ENCODE data around the gene DMKN.

Gene DMKN, protein sequence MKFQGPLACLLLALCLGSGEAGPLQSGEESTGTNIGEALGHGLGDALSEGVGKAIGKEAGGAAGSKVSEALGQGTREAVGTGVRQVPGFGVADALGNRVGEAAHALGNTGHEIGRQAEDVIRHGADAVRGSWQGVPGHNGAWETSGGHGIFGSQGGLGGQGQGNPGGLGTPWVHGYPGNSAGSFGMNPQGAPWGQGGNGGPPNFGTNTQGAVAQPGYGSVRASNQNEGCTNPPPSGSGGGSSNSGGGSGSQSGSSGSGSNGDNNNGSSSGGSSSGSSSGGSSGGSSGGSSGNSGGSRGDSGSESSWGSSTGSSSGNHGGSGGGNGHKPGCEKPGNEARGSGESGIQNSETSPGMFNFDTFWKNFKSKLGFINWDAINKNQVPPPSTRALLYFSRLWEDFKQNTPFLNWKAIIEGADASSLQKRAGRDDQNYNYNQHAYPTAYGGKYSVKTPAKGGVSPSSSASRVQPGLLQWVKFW
- 0.44 to 0.86 (median 0.77) reads per million in 3 donors for total RNA-seq

GRCh38 chr19:35513628-35514281 is at the start of gene DMKN:
TSS of gene DMKN (minus strand) at chr19:35513649. CDS start at chr19:35513475, 174 bp downstream.
- Histone ChIP-seq H3K4me1 (ENCODE audit: control insufficient read depth, insufficient read depth, low read length, poor library complexity, severe bottlenecking) (peaks cover 16% of the 10 kb centered on the region), H3K4me3 (ENCODE audit: insufficient read depth, low read depth, low read length, poor library complexity, severe bottlenecking) (no peak within 1 kb of the TSS), H3K27ac (ENCODE audit: insufficient read depth, low read length, poor library complexity, severe bottlenecking) (no peak within 1 kb of the TSS), H3K27me3 (replicated peaks; ENCODE audit: control insufficient read depth, insufficient read depth, low read length, poor library complexity, severe bottlenecking) (no peaks in the 10 kb centered on the region), H3K9me3 (ENCODE audit: control insufficient read depth, low read length) (no peaks in the 10 kb centered on the region), H3K36me3 (ENCODE audit: control insufficient read depth, insufficient read depth, low read length) (no peaks in the 10 kb centered on the region)
- no peak for DNase-seq

DNA sequence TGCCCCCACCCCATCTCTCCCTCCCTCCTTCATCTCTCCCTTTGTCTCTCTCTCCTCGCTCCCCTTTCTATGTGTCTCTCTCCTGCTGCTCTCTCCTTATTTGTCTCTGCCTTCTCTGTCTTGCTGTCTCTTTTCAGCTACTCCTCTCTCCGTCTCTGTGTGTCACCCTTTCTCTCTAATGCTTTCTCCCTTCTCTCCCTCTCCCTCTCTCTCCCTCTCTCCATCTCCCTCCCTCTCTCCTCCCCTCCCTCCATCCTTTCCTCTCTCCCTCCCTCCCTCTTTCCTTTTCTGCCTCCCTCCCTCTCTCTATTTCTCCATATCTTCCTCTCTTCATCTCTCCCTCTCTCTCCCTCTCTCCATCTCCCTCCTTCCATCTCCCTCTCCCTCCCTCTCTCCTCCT is 49.3 kb upstream of the DMKN start:
- no peaks in the 10 kb centered on the region for H3K36me3 ChIP-seq (ENCODE audit: control insufficient read depth, insufficient read depth, low read length)
- H3K4me3 ChIP-seq (ENCODE audit: insufficient read depth, low read depth, low read length, poor library complexity, severe bottlenecking) = no peak overlapping the region
- no peak overlapping the region for H3K27ac ChIP-seq (ENCODE audit: insufficient read depth, low read length, poor library complexity, severe bottlenecking)
- H3K9me3 ChIP-seq (ENCODE audit: control insufficient read depth, low read length) = no peaks in the 10 kb centered on the region
- H3K27me3 ChIP-seq (replicated peaks; ENCODE audit: control insufficient read depth, insufficient read depth, low read length, poor library complexity, severe bottlenecking) = peaks cover 10% of the 10 kb centered on the region
- no peak for DNase-seq
- H3K4me1 ChIP-seq (ENCODE audit: control insufficient read depth, insufficient read depth, low read length, poor library complexity, severe bottlenecking) = peaks cover 8% of the 10 kb centered on the region

DNA sequence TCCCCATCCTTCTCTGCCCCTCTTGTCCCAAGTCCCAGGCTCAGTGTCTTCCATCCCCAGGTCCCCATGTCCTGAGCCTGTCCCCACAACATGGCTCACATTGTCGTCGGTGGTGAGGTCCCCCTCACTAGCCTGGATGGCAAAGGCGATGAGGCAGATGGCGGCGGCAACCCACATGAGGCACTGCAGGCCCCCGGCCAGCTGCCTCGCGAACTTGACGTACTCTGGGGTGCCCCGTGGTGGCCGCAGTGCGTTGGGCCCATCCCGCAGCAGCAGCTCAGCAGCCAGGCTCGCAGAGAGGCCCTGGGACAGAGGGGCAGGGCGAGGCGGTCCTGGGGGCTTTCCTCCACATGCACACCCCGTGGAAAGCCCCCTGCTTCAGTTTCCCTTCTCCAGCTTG is 48.9 kb upstream of the DMKN start:
- H3K4me3 ChIP-seq (ENCODE audit: insufficient read depth, low read depth, low read length, poor library complexity, severe bottlenecking) = no peak overlapping the region
- H3K27me3 ChIP-seq (replicated peaks; ENCODE audit: control insufficient read depth, insufficient read depth, low read length, poor library complexity, severe bottlenecking) = peaks cover 10% of the 10 kb centered on the region
- H3K9me3 ChIP-seq (ENCODE audit: control insufficient read depth, low read length) = no peaks in the 10 kb centered on the region
- peaks cover 8% of the 10 kb centered on the region for H3K4me1 ChIP-seq (ENCODE audit: control insufficient read depth, insufficient read depth, low read length, poor library complexity, severe bottlenecking)
- no peaks in the 10 kb centered on the region for H3K36me3 ChIP-seq (ENCODE audit: control insufficient read depth, insufficient read depth, low read length)
- no peak for DNase-seq
- no peak overlapping the region for H3K27ac ChIP-seq (ENCODE audit: insufficient read depth, low read length, poor library complexity, severe bottlenecking)

- Histone ChIP-seq H3K9me3 (ENCODE audit: control insufficient read depth, low read length) (no peaks in the 10 kb centered on the region), H3K4me3 (ENCODE audit: insufficient read depth, low read depth, low read length, poor library complexity, severe bottlenecking) (no peak overlapping the region), H3K27me3 (replicated peaks; ENCODE audit: control insufficient read depth, insufficient read depth, low read length, poor library complexity, severe bottlenecking) (peaks cover 10% of the 10 kb centered on the region), H3K27ac (ENCODE audit: insufficient read depth, low read length, poor library complexity, severe bottlenecking) (no peak overlapping the region), H3K4me1 (ENCODE audit: control insufficient read depth, insufficient read depth, low read length, poor library complexity, severe bottlenecking) (peaks cover 8% of the 10 kb centered on the region), H3K36me3 (ENCODE audit: control insufficient read depth, insufficient read depth, low read length) (no peaks in the 10 kb centered on the region)
- DNase-seq = no peak
Measured at GRCh38 chr19:35561436-35561835, 48.0 kb upstream of the DMKN start.

DNA sequence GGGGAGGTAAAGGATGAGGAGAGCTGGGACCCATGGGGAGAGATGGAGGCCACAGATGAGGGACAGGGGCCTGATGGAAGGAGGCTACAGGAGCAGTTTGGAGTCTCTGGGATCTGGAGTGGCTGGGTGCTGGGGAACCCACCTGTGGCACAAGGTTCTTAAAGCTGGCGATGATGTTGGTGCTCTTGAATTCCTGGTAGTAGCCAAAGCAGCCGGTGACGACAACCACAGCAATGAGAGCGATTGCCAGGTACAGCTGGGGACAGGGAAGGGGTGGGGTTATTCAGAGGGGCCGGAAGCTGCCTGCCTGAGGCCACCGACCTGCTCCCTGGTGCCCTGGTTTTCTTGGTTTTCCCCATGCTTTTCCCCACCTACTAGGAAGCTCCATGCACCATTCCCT is 47.2 kb upstream of the DMKN start:
- Histone ChIP-seq H3K4me1 (ENCODE audit: control insufficient read depth, insufficient read depth, low read length, poor library complexity, severe bottlenecking) (peaks cover 8% of the 10 kb centered on the region), H3K36me3 (ENCODE audit: control insufficient read depth, insufficient read depth, low read length) (no peaks in the 10 kb centered on the region), H3K9me3 (ENCODE audit: control insufficient read depth, low read length) (no peaks in the 10 kb centered on the region), H3K27ac (ENCODE audit: insufficient read depth, low read length, poor library complexity, severe bottlenecking) (no peak overlapping the region), H3K27me3 (replicated peaks; ENCODE audit: control insufficient read depth, insufficient read depth, low read length, poor library complexity, severe bottlenecking) (peaks cover 10% of the 10 kb centered on the region), H3K4me3 (ENCODE audit: insufficient read depth, low read depth, low read length, poor library complexity, severe bottlenecking) (no peak overlapping the region)
- no peak for DNase-seq

DNA sequence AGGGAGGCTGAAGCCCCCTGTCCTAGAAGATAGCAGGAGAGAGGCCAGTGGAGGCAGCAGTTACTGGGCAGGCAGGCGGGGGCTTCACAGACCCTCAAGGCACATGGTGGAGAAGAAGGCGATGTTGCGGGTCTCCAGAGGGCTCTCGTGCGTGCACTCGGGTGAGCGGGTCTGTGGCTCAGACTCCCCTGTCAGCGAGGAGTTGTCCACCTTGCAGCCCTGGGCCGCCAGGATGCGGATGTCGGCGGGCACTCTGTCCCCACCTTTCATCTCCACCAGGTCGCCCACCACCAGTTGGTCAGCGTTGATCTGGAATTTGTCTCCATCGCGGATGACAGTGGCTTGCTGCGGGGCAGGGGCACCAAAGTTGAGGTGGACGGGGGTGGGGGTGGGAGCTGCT is 46.8 kb upstream of the DMKN start:
- Histone ChIP-seq H3K4me1 (ENCODE audit: control insufficient read depth, insufficient read depth, low read length, poor library complexity, severe bottlenecking) (peaks cover 8% of the 10 kb centered on the region), H3K9me3 (ENCODE audit: control insufficient read depth, low read length) (no peaks in the 10 kb centered on the region), H3K4me3 (ENCODE audit: insufficient read depth, low read depth, low read length, poor library complexity, severe bottlenecking) (no peak overlapping the region), H3K36me3 (ENCODE audit: control insufficient read depth, insufficient read depth, low read length) (no peaks in the 10 kb centered on the region), H3K27ac (ENCODE audit: insufficient read depth, low read length, poor library complexity, severe bottlenecking) (no peak overlapping the region), H3K27me3 (replicated peaks; ENCODE audit: control insufficient read depth, insufficient read depth, low read length, poor library complexity, severe bottlenecking) (peaks cover 10% of the 10 kb centered on the region)
- DNase-seq = no peak

DNA sequence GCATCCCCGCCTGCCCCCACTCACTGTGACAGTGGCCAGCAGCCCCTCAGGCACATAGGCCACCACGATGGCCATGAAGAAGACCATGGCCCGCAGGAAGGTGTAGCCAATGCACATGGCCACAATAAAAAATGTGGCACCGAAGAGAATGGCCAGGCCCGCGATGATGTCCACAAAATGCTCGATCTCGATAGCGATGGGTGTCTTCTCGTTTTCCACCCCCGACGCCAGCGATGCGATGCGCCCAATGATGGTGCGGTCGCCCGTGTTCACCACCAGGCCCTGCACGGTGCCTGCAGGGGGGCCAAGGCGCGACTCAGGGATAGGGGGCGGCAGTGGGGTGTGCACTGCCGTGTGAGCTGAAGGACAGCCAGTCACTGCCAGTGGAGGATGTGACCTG is 46.3 kb upstream of the DMKN start:
- no peaks in the 10 kb centered on the region for H3K9me3 ChIP-seq (ENCODE audit: control insufficient read depth, low read length)
- H3K4me3 ChIP-seq (ENCODE audit: insufficient read depth, low read depth, low read length, poor library complexity, severe bottlenecking) = no peak overlapping the region
- H3K27ac ChIP-seq (ENCODE audit: insufficient read depth, low read length, poor library complexity, severe bottlenecking) = no peak overlapping the region
- no peak for DNase-seq
- H3K36me3 ChIP-seq (ENCODE audit: control insufficient read depth, insufficient read depth, low read length) = no peaks in the 10 kb centered on the region
- peaks cover 10% of the 10 kb centered on the region for H3K27me3 ChIP-seq (replicated peaks; ENCODE audit: control insufficient read depth, insufficient read depth, low read length, poor library complexity, severe bottlenecking)
- H3K4me1 ChIP-seq (ENCODE audit: control insufficient read depth, insufficient read depth, low read length, poor library complexity, severe bottlenecking) = peaks cover 8% of the 10 kb centered on the region

DNA sequence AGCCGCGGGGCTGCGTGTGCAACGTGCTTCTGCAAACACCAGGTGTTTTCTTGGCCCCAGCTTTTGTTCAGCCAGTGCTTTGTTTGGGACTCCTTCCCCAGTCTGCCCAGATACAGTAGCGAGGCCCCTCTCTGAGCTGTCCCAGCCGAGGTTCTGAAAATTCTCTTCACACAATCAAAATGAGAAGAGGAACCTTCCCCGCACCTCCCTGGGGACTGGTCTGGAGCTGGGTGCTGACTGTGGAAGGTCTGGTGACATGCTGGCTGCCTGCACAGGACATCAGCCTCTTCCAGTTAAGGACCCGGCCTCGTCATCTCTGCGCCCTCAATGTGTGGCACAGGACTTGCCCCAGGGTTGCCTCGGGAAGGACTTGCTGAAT is 45.8 kb upstream of the DMKN start:
- DNase-seq = no peak
- no peak overlapping the region for H3K27ac ChIP-seq (ENCODE audit: insufficient read depth, low read length, poor library complexity, severe bottlenecking)
- H3K27me3 ChIP-seq (replicated peaks; ENCODE audit: control insufficient read depth, insufficient read depth, low read length, poor library complexity, severe bottlenecking) = peaks cover 10% of the 10 kb centered on the region
- no peaks in the 10 kb centered on the region for H3K36me3 ChIP-seq (ENCODE audit: control insufficient read depth, insufficient read depth, low read length)
- H3K4me1 ChIP-seq (ENCODE audit: control insufficient read depth, insufficient read depth, low read length, poor library complexity, severe bottlenecking) = peaks cover 8% of the 10 kb centered on the region
- H3K4me3 ChIP-seq (ENCODE audit: insufficient read depth, low read depth, low read length, poor library complexity, severe bottlenecking) = no peak overlapping the region
- no peaks in the 10 kb centered on the region for H3K9me3 ChIP-seq (ENCODE audit: control insufficient read depth, low read length)

- peak overlapping the region; percentile 48 for H3K4me3 ChIP-seq (ENCODE audit: insufficient read depth, low read depth, low read length, poor library complexity, severe bottlenecking)
- no peak for DNase-seq
- H3K36me3 ChIP-seq (ENCODE audit: control insufficient read depth, insufficient read depth, low read length) = no peaks in the 10 kb centered on the region
- H3K4me1 ChIP-seq (ENCODE audit: control insufficient read depth, insufficient read depth, low read length, poor library complexity, severe bottlenecking) = peaks cover 8% of the 10 kb centered on the region
- H3K9me3 ChIP-seq (ENCODE audit: control insufficient read depth, low read length) = no peaks in the 10 kb centered on the region
- H3K27ac ChIP-seq (ENCODE audit: insufficient read depth, low read length, poor library complexity, severe bottlenecking) = no peak overlapping the region
- H3K27me3 ChIP-seq (replicated peaks; ENCODE audit: control insufficient read depth, insufficient read depth, low read length, poor library complexity, severe bottlenecking) = peaks cover 10% of the 10 kb centered on the region
Measured at GRCh38 chr19:35558400-35559280, 45.2 kb upstream of the DMKN start.
